Parathyroid adenoma (tissue), 2 donors: Measurements from ENCODE around the gene NRM.

Experiments
- H2AFZ ChIP-seq: fragments of 300-600 bp; sonication (generic); one replicate; pipeline ENCODE4 v1.7.0; 2017; ENCODE audit warnings: antibody characterized with exemption, mild to moderate bottlenecking
- H3K27ac ChIP-seq: fragments of 300-600 bp; sonication (generic); one replicate; pipeline ENCODE4 v1.7.0; 2017
- H3K27me3 ChIP-seq: fragments of 300-600 bp; sonication (generic); one replicate; pipeline ENCODE4 v1.7.0; 2017; ENCODE audit warnings: low read length; ENCODE audit not compliant: control insufficient read depth, insufficient read depth
- H3K36me3 ChIP-seq: fragments of 300-600 bp; sonication (generic); one replicate; pipeline ENCODE4 v1.7.0; 2017; ENCODE audit warnings: low read length; ENCODE audit not compliant: control insufficient read depth, insufficient read depth
- H3K4me1 ChIP-seq: fragments of 300-600 bp; sonication (generic); one replicate; pipeline ENCODE4 v1.7.0; 2017; ENCODE audit warnings: control low read depth
- H3K4me2 ChIP-seq: fragments of 300-600 bp; sonication (generic); one replicate; pipeline ENCODE4 v1.7.0; 2017; ENCODE audit warnings: low read length
- H3K4me3 ChIP-seq: fragments of 300-600 bp; sonication (generic); one replicate; pipeline ENCODE4 v1.7.0; 2017; ENCODE audit warnings: low read depth, low read length
- H3K79me2 ChIP-seq: fragments of 300-600 bp; sonication (generic); one replicate; pipeline ENCODE4 v1.7.0; 2017; ENCODE audit warnings: control low read depth
- H3K9ac ChIP-seq: fragments of 300-600 bp; sonication (generic); one replicate; pipeline ENCODE4 v1.7.0; 2017; ENCODE audit warnings: mild to moderate bottlenecking
- H3K9me3 ChIP-seq: fragments of 300-600 bp; sonication (generic); one replicate; pipeline ENCODE4 v1.7.0; 2017; ENCODE audit warnings: low read length; ENCODE audit not compliant: control insufficient read depth
- CTCF ChIP-seq: fragments of 300-600 bp; sonication (generic); IDR thresholded peaks from one replicate; pipeline ENCODE4 v1.7.0; 2017; ENCODE audit warnings: antibody characterized with exemption, mild to moderate bottlenecking
- donor health status: primary hyperparathyroidism.

NRM gene

GRCh38 chr6:30690403-30691207 is at the start of gene NRM:
Gene NRM (minus strand): TSS chr6:30690984. CDS start chr6:30690974, 10 bp downstream.
- Histone ChIP-seq H3K36me3 (no peaks in the 10 kb centered on the region), H3K79me2 (no peaks in the 10 kb centered on the region), H3K27me3 (no peaks in the 10 kb centered on the region), H3K9ac (no peak within 1 kb of the TSS), H3K4me3 (peak within 1 kb of the TSS; percentile 86), H2AFZ (peak within 1 kb of the TSS; percentile 98), H3K4me1 (peaks cover 11% of the 10 kb centered on the region), H3K9me3 (no peaks in the 10 kb centered on the region), H3K4me2 (peak within 1 kb of the TSS; percentile 94), H3K27ac (peak within 1 kb of the TSS; percentile 69)
- no peak for TF ChIP-seq CTCF

- no peak overlapping the region for H3K4me3 ChIP-seq
- no peak overlapping the region for H3K4me2 ChIP-seq
- H3K36me3 ChIP-seq = no peaks in the 10 kb centered on the region
- H3K4me1 ChIP-seq = peaks cover 6% of the 10 kb centered on the region
- peaks cover 9% of the 10 kb centered on the region for H3K79me2 ChIP-seq
- TF ChIP-seq CTCF = no peak
- no peak overlapping the region for H2AFZ ChIP-seq
- no peaks in the 10 kb centered on the region for H3K27me3 ChIP-seq
- H3K9me3 ChIP-seq = no peaks in the 10 kb centered on the region
- H3K9ac ChIP-seq = no peak overlapping the region
- H3K27ac ChIP-seq = no peak overlapping the region
These were observed 49.7 kb upstream of the NRM start for GRCh38 chr6:30740540-30740870.

GRCh38 chr6:30738532-30738931 is 47.7 kb upstream of the NRM start:
- Histone ChIP-seq H2AFZ (no peak overlapping the region), H3K4me1 (peaks cover 6% of the 10 kb centered on the region), H3K27ac (no peak overlapping the region), H3K9ac (no peak overlapping the region), H3K9me3 (no peaks in the 10 kb centered on the region), H3K4me3 (no peak overlapping the region), H3K4me2 (no peak overlapping the region), H3K27me3 (no peaks in the 10 kb centered on the region), H3K79me2 (peaks cover 9% of the 10 kb centered on the region), H3K36me3 (no peaks in the 10 kb centered on the region)
- TF ChIP-seq CTCF = no peak

GRCh38 chr6:30735668-30736314 is 45.0 kb upstream of the NRM start:
- no peaks in the 10 kb centered on the region for H3K36me3 ChIP-seq
- no peak overlapping the region for H2AFZ ChIP-seq
- H3K27ac ChIP-seq = no peak overlapping the region
- H3K4me3 ChIP-seq = no peak overlapping the region
- H3K4me2 ChIP-seq = no peak overlapping the region
- no peaks in the 10 kb centered on the region for H3K9me3 ChIP-seq
- no peaks in the 10 kb centered on the region for H3K27me3 ChIP-seq
- H3K79me2 ChIP-seq = peaks cover 5% of the 10 kb centered on the region
- H3K4me1 ChIP-seq = no peaks in the 10 kb centered on the region
- no peak overlapping the region for H3K9ac ChIP-seq
- TF ChIP-seq CTCF = no peak
